ENCODE results near the gene PPP1R10. TPM values are rescaled to one million over a fixed set of nuclear protein-coding genes. Genes with fewer than 3 reads are reported as not detected.

Gene PPP1R10
- total and polyA plus RNA-seq, 2 of the 13 experiments (the other 11 are each of a cell fraction or from before 2014, with no cell fraction given) = 26.3 to 38.4 TPM

DNA sequence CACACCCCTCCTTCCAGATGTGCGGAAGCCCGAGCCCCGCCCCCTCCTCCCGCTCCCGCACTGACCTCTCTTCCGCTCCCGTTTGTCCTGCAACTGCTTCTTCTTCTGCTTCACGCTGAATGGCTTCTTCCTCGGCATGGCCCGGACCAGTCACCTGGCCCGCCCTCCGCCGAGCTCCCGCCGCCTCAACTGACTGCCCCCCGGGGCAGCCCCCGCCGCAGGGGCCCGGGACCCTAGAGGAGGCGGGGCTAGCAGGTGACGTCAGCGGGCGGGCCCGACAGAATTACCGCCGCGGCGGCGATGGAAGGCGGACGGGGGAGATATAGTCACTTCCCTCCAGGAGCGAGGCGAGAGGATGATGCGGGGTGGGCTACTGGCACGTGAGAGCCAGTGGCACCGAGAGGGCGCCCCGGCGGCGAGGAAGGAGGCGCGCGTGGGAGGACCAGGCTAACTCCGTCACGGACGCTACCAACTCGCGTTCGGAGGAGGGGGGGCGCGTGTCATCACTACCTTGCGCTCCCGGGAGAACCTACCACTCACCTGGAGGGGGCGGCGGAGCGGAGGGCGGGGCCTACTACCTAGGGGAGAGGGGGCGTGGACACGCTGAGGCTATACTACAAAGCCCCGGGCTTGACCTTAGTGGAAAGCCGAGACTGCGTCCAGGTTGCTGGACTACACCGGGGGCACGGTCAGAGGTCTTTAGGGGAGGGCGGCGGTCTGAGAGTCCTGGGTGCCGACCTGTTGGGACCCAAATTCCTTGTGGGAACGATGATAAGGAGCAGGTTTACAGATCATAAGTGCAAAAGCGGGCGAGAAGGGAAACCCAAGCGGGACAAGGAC lies 60.8 kb downstream of the PPP1R10 start, which contains the start of gene GNL1 (continued):
- TF ChIP-seq, protein P1, sequence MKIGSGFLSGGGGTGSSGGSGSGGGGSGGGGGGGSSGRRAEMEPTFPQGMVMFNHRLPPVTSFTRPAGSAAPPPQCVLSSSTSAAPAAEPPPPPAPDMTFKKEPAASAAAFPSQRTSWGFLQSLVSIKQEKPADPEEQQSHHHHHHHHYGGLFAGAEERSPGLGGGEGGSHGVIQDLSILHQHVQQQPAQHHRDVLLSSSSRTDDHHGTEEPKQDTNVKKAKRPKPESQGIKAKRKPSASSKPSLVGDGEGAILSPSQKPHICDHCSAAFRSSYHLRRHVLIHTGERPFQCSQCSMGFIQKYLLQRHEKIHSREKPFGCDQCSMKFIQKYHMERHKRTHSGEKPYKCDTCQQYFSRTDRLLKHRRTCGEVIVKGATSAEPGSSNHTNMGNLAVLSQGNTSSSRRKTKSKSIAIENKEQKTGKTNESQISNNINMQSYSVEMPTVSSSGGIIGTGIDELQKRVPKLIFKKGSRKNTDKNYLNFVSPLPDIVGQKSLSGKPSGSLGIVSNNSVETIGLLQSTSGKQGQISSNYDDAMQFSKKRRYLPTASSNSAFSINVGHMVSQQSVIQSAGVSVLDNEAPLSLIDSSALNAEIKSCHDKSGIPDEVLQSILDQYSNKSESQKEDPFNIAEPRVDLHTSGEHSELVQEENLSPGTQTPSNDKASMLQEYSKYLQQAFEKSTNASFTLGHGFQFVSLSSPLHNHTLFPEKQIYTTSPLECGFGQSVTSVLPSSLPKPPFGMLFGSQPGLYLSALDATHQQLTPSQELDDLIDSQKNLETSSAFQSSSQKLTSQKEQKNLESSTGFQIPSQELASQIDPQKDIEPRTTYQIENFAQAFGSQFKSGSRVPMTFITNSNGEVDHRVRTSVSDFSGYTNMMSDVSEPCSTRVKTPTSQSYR (CRISPR knock-in tag; IDR thresholded peaks at IDR 0.05; ENCODE audit: borderline replicate concordance) = 0 out of 2 replicates have a peak, but pooled peaks have one; percentile 7
- TF ChIP-seq ZNF773 (CRISPR knock-in tag; IDR thresholded peaks at IDR 0.05; ENCODE audit: borderline replicate concordance) (0 out of 2 replicates have a peak, but pooled peaks have one; percentile 71), SAP130 (CRISPR knock-in tag; IDR thresholded peaks at IDR 0.05; ENCODE audit: low read depth) (peak; percentile 80), ZFP36L1 (CRISPR knock-in tag; IDR thresholded peaks at IDR 0.05) (peak; percentile 95), ISX (CRISPR knock-in tag; conservative IDR thresholded peaks at IDR 0.05) (0 out of 2 replicates have a peak, but pooled peaks have one; percentile 53), ZNF496 (CRISPR knock-in tag; IDR thresholded peaks at IDR 0.05; ENCODE audit: insufficient replicate concordance) (no peak), HDAC6 (IDR thresholded peaks at IDR 0.05; ENCODE audit: low read depth, low read length) (no peak), RBAK (CRISPR knock-in tag; IDR thresholded peaks at IDR 0.05) (no peak), ZNF879 (CRISPR knock-in tag; IDR thresholded peaks at IDR 0.05) (peak; percentile 12; the same call in 1 of the 2 replicates), NFIB (CRISPR knock-in tag; IDR thresholded peaks at IDR 0.05; ENCODE audit: borderline replicate concordance) (no peak), MED8 (CRISPR knock-in tag; IDR thresholded peaks at IDR 0.05; ENCODE audit: insufficient replicate concordance) (peak; percentile 35), ZNF253 (CRISPR knock-in tag; IDR thresholded peaks at IDR 0.05; ENCODE audit: borderline replicate concordance) (peak; percentile 92; the same call in 1 of the 2 replicates), ZNF350 (CRISPR knock-in tag; IDR thresholded peaks at IDR 0.05; ENCODE audit: borderline replicate concordance, low read depth) (peak; percentile 65), ZNF547 (CRISPR knock-in tag; IDR thresholded peaks at IDR 0.05) (no peak), ZNF670 (CRISPR knock-in tag; IDR thresholded peaks at IDR 0.05; ENCODE audit: borderline replicate concordance) (no peak; the same call in 1 of the 2 replicates), GATA4 (IDR thresholded peaks at IDR 0.05; ENCODE audit: borderline replicate concordance, low read depth) (peak; percentile 59; the same call in 1 of the 2 replicates), MAZ (IDR thresholded peaks at IDR 0.05; ENCODE audit: borderline replicate concordance, low read depth, low read length) (peak; percentile 95), MAZ (CRISPR knock-in tag; IDR thresholded peaks at IDR 0.05; ENCODE audit: low read depth) (peak; percentile 95), EP300 (IDR thresholded peaks at IDR 0.05; ENCODE audit: low read depth in 2 of 2, low read length in 2 of 2) (peak in 1 of 2 experiments; percentile 49; a peak in 2 of 4 replicates), EP300 (CRISPR knock-in tag; IDR thresholded peaks at IDR 0.05; ENCODE audit: borderline replicate concordance) (peak; percentile 24; the same call in 1 of the 2 replicates), ZKSCAN5 (CRISPR knock-in tag; IDR thresholded peaks at IDR 0.05) (no peak), ZNF24 (IDR thresholded peaks at IDR 0.05) (no peak)
- TF ChIP-seq, protein P2, sequence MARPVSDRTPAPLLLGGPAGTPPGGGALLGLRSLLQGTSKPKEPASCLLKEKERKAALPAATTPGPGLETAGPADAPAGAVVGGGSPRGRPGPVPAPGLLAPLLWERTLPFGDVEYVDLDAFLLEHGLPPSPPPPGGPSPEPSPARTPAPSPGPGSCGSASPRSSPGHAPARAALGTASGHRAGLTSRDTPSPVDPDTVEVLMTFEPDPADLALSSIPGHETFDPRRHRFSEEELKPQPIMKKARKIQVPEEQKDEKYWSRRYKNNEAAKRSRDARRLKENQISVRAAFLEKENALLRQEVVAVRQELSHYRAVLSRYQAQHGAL (CRISPR knock-in tag; IDR thresholded peaks at IDR 0.05; ENCODE audit: not compliant biosample characterization) = no peak
- TF ChIP-seq, protein P3, sequence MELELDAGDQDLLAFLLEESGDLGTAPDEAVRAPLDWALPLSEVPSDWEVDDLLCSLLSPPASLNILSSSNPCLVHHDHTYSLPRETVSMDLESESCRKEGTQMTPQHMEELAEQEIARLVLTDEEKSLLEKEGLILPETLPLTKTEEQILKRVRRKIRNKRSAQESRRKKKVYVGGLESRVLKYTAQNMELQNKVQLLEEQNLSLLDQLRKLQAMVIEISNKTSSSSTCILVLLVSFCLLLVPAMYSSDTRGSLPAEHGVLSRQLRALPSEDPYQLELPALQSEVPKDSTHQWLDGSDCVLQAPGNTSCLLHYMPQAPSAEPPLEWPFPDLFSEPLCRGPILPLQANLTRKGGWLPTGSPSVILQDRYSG (CRISPR knock-in tag; IDR thresholded peaks at IDR 0.05) = peak; percentile 81; the same call in 1 of the 2 replicates
